Esophagus muscularis mucosa (tissue), 3 donors: ENCODE data around the gene ZBTB45.

Source experiments
- CTCF ChIP-seq, 3 experiments: fragments of 200-600 bp in 2 of 3; fragments of 450-650 bp in 1 of 3; sonication (generic) in 2 of 3; IDR thresholded peaks; one replicate each; pipeline ENCODE4 v1.5.1; 2017 to 2019; ENCODE audit warnings: antibody characterized with exemption in 3 of 3, mild to moderate bottlenecking in 2 of 3, moderate library complexity in 1 of 3
- POLR2A ChIP-seq: fragments of 450-650 bp; IDR thresholded peaks from one replicate; pipeline ENCODE4 v1.6.1; 2017; ENCODE audit warnings: antibody characterized with exemption, moderate library complexity, mild to moderate bottlenecking, low read depth
- POLR2AphosphoS5 ChIP-seq, 2 donors: sonication (generic); formaldehyde crosslinking; IDR thresholded peaks; one replicate each; pipeline ENCODE4 v1.6.1; 2017; ENCODE audit warnings: antibody characterized with exemption in 2 of 2

GRCh38 chr19:58511353-58512208 is 8.0 kb downstream of the ZBTB45 start, which contains the start of gene SLC27A5:
- TF ChIP-seq POLR2AphosphoS5 (IDR thresholded peaks at IDR 0.05) = no peak
- no peak for TF ChIP-seq POLR2A
- TF ChIP-seq CTCF (IDR thresholded peaks at IDR 0.05) = no peak
